Stimulated activated CD4-positive, alpha-beta T cell treated with anti-CD3 and anti-CD28 coated beads, Interleukin-12 subunit alpha, Interleukin-12 subunit beta, amount 100 ng/mL, for 24 hours (primary cell): Measurements from ENCODE around the gene SEMA3C.

Experiments used
- DNase-seq, 2 experiments: peaks; one replicate each; pipeline ENCODE4 v3.0.0-alpha.2; 2020; ENCODE audit warnings: low read depth in 2 of 2

Gene SEMA3C

GRCh38 chr7:80734011-80734410, 184.8 kb downstream of the SEMA3C start:
- no peak for DNase-seq

- no peak for DNase-seq
These were observed 185.4 kb downstream of the SEMA3C start for GRCh38 chr7:80733333-80733915.

DNA sequence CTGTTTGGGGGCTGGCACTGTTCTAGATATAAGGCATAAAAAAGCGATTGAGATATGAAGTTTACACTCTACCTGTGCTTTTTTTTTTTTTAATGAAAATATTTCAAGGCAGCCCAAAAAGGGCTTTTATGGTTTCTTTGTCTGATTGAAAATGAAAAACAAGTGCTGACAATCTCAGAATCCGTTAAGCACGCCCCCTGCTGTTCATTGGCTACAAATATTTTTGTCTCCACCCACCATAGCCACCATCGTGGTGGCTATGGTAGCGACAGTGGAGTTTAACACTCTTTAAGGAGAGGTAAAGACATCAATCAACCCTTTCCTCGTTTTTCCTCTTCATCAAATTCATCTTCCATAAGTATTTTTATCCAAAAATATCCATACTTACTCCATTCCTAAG, 186.2 kb downstream of the SEMA3C start:
- no peak for DNase-seq

DNA sequence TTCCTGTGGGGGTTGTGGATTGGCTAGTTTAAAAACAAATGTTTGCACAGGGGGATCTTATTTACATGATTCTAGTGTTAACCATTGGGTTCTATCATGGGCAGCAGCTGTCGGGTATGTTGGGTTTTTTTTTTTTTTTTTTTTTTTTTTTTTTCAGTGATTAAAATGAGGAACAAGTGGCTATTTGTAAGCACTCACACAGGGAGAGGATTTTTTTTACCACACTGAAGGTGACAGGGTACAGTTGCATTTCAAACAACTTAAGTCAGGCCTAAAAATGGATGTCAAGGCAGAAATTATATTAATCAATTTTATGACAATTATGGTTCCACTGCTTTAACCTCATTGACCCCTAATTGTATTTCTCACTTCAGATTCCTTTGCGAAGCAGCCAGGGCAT, 187.6 kb downstream of the SEMA3C start:
- DNase-seq = no peak

GRCh38 chr7:80729591-80730320, 189.1 kb downstream of the SEMA3C start:
- no peak for DNase-seq

DNA sequence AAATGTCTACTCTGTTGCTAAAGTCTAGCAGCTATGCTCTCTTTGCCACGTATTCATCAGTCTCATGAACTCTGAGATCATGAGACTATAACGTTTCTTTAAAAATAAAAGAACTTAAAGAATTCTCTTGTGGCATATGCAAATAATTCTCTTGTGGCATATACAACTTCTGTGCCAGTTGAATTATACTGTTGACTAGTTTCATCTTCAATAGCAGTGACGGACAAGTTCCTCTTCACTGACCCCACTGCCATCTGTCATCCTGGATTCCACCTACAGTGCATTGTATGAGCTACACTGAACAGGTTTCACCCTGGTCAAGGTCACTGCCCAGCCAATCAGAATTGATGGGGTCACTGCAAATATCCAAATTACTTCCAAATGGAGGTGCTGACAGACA, 192.2 kb downstream of the SEMA3C start:
- no peak for DNase-seq

DNA sequence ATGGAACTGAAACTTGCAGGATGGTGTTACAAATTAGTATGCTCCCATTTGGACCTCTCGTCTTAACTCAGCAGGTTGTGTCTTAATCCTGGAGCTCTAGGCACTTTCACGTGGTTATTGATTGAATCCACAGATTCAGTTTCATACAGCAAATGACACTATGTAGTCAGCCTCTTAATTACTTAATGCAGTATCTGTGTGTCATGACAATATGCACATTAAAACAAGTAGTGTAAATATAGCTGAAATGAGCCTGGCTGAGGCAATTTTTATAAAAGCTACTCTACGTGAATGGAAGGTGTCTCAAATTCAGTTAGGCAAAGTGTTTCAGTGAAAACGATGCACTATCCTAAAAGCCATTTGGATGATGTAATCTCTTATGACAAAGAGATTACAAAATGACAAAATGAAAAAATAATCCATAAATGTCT, 193.7 kb downstream of the SEMA3C start:
- no peak for DNase-seq

- no peak for DNase-seq
These were observed 194.5 kb downstream of the SEMA3C start for GRCh38 chr7:80724249-80724871.

DNA sequence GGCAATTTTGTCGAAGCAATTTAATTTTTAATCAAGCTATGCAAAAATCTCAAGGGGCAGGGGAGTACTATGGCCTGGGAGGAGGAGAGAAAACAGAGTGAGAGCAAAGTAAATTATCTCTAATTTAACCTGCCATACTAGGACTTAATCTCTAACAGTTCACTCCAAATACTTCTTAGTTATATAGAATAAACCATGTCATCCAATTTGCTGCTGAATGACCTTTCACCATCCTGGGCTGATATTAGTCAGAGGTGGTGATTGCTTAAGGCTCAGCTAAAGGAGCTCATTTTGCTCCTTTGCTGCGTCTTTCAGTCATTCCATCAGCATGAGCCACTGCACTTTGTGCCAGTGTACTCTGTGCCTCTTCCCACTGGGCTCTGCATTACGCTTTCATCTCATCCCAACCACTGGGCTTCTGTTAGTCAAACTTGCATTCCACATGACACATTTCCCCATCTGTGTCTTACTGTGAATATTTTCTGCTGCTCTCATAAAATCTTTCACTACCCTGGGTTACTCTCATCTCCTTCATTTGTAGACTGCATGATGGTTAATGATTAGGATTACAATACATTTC, 196.1 kb downstream of the SEMA3C start:
- no peak for DNase-seq

DNA sequence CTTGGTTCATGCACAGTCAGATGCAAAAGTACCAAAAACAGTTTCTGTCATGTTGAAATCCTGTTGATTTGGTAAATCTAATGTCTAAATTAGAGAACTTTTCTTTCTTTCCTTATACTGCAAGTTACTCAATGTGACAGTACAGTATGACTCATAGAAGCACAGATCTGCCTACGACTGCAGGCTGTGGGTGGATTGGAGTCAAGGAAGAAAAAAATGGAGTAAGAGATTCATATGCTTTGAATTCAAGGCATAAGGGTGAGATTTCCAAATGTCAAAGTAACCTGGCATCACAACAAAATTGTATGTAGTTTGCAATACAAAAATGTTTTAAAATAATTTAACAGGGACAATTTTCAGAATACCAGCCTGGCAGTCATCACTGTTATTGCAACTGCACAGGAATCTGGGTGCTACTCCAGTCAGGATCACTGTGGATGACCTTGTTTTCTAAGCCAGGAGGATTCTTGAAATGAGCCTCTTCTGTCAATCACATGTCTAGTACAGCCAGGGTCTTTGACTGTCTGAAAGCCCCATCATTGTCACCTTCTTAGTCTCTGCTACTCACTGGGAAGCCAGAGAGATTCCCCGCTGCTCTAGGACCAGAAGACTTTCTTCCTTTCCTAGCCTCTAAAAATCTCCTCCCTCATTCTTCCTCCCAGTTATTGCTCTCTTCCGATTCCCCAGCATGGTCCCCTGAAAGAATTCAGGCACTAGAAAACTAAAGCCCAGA, 196.8 kb downstream of the SEMA3C start:
- no peak for DNase-seq

DNA sequence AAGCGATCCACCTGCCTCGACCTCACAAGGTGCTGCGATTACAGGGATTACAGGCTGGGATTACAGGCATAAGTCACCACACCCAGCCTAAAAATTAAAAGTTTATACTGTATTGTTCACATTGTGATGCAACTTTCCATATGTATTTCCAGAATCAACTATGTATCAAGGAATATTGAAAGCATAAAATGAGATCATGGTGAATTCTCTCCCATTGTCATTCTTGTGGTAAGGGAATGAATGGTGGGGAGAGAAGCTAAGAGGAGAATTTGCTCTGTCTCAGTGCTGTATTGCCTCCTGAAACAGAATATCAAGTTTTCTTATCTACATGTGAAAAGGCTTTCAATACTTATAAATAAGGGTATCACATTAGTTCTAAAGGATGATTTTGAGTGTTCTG, 198.7 kb downstream of the SEMA3C start:
- DNase-seq = no peak

DNA sequence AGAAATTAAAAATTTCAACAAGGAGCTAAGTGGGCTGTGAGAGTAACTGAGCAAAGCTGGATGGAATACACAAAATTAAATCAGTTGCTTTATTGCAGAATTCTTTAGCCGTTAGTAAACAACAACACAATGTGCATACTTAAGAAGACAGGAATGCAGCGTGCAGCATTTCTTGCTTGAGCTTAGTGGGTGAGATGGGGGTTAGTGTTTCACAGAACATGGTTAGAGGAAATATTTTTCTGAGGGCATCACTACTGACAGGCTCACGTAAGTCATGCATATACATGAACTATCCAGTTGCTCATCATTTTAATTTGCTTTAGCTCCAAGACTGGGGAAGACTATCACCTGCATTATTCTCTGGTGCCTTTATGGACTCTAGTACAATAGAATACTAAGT, 199.6 kb downstream of the SEMA3C start:
- DNase-seq = no peak

GRCh38 chr7:80711531-80711930, 207.3 kb downstream of the SEMA3C start:
- DNase-seq = no peak

DNA sequence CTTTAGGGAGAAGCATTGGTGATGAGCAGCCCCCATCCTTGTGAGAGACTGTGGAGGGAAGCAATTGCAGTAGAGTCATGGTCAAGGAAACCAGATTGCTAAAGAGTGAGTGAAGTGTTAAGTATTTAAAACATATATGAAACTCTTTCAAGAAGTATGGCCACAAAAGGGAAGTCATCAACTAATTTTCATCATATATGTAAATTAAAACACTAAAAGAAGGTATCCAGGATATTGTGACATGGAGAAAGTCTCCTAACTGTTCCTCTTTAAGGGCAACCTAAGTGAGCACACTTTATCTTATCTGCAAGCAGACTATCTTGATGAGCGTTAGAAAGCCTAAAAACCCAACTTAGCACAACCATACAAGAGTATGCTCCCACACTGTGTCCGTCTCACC, 210.7 kb downstream of the SEMA3C start:
- no peak for DNase-seq

- no peak for DNase-seq
These were observed 211.5 kb downstream of the SEMA3C start for GRCh38 chr7:80707318-80707717.

- DNase-seq = no peak
These were observed 213.6 kb downstream of the SEMA3C start for GRCh38 chr7:80705130-80705781.

DNA sequence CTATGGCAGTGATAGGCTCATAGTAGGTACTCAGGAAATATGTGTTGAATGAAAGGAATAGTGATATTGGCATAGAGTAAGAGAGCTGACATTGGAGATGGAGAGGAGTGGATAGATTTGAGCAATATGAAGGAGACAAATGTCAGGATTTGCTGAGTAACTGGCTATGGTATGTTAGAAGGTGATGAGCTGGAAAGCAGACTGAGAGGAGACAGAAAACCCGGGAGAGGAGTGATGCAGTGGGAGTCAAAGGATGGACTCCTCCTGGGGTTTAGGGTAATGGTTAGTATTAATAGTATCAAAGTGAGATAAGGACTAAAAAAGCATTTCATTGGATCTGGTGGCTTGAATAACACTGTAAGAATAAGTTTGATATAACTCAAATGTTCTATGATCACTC, 215.6 kb downstream of the SEMA3C start:
- DNase-seq = no peak

- DNase-seq = no peak
These were observed 219.1 kb downstream of the SEMA3C start for GRCh38 chr7:80699721-80700256.

- DNase-seq = no peak
These were observed 219.7 kb downstream of the SEMA3C start for GRCh38 chr7:80699045-80699638.
